A673 (cell line): ENCODE data around the gene DNAH8.

ENCODE experiments used
- EZH2 ChIP-seq: fragments of 200-600 bp; sonication (generic); IDR thresholded peaks from 2 replicates; pipeline ENCODE4 v1.6.1; 2017; ENCODE audit warnings: borderline replicate concordance, low read depth, mild to moderate bottlenecking, mixed read lengths, antibody characterized with exemption, low read length; ENCODE audit not compliant: poor library complexity, severe bottlenecking
- TF ChIP-seq, protein P1 (sequence below): fragments of 300-800, 200-600 bp; sonication (generic); conservative IDR thresholded peaks from 2 replicates; pipeline ENCODE4 v1.5.1; 2017; ENCODE audit warnings: low read depth, mild to moderate bottlenecking, antibody characterized with exemption, low read length, moderate library complexity, mixed read lengths

GRCh38 chr6:38784506-38785235, 69.6 kb downstream of the DNAH8 start:
- TF ChIP-seq, protein P1, sequence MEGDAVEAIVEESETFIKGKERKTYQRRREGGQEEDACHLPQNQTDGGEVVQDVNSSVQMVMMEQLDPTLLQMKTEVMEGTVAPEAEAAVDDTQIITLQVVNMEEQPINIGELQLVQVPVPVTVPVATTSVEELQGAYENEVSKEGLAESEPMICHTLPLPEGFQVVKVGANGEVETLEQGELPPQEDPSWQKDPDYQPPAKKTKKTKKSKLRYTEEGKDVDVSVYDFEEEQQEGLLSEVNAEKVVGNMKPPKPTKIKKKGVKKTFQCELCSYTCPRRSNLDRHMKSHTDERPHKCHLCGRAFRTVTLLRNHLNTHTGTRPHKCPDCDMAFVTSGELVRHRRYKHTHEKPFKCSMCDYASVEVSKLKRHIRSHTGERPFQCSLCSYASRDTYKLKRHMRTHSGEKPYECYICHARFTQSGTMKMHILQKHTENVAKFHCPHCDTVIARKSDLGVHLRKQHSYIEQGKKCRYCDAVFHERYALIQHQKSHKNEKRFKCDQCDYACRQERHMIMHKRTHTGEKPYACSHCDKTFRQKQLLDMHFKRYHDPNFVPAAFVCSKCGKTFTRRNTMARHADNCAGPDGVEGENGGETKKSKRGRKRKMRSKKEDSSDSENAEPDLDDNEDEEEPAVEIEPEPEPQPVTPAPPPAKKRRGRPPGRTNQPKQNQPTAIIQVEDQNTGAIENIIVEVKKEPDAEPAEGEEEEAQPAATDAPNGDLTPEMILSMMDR, result no peak
- no peak for TF ChIP-seq EZH2
